D341Med (cell line): ENCODE results near the gene DAZAP2.
"Not testable (repeated sequence)": the region's sequence is repeated elsewhere in the genome, so short reads cannot be mapped to it uniquely, and the experiment has no call there.

Source experiments
- DNase-seq: peaks from one replicate; pipeline ENCODE4 v3.0.0; 2012; ENCODE audit warnings: low spot score

DAZAP2 gene

DNA sequence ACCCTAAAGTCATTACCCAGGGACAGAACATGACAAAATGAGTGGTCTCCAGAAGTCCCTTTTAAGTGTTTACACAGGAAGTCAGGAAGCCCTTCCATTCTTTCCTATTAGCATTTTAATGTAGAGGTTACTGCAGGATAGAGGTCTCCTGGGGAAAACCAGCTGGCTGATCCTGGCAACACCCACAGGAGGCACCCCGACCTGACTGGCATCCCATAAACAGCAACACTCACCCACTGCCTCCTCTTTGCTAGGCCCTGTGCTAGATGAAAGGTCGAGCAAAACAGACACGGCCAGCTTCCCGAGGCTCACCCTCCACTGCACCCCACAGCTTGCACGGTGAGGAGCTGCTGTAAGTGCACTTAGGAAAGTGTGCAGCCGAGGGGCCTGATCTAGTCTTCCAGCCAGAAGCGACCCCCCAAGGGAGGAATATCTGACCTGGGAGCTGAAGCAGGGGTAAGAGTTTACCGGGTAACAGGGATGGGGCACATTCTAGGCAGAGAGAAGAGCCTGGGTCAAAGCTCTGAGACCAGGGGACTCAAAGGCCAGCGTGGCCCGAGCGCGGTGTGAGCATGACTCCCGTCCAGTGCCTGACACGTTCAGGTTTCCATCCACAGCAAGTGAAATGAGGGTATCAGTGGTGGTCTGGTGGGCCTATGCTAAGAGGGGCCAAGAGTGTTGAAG, 9.0 kb downstream of the DAZAP2 start:
- DNase-seq = no peak

DNA sequence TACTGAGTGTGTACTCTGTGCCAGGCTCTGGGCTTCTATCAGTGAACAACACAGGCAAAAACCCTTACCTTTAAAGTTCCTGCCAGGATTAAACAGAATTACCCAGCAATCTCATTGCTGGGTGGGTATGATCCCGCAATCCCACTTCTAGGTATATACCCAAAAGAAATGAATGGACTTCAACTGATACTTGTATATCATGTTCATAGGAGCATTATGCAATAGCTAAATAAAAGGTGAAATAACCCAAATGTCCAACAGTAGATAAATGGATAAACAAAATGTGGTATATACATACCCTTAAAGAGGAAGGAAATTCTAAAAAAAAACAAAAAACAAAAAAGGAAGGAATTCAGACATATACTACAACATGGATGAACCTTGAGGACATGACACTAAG, 14.7 kb downstream of the DAZAP2 start:
- no peak for DNase-seq

DNA sequence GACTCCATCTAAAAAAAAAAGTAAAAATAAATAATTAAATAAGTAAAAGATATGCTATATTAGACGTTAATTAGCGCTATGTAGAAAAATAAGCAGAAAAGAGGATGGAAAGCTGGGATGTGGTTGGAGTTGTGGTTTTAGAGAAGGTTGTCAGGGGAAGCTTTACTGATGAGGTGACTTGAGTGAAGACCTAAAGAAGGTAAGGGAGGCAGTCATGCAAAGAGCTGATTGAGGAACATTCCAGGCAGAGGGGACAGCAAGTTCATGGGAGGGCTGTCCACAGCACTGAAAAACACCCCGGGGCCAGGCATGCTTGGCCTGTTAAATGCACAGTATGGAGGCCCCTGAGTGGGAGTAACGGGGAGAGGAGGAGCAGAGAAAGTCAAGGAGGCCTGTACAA, 15.9 kb downstream of the DAZAP2 start:
- DNase-seq = no peak

DNA sequence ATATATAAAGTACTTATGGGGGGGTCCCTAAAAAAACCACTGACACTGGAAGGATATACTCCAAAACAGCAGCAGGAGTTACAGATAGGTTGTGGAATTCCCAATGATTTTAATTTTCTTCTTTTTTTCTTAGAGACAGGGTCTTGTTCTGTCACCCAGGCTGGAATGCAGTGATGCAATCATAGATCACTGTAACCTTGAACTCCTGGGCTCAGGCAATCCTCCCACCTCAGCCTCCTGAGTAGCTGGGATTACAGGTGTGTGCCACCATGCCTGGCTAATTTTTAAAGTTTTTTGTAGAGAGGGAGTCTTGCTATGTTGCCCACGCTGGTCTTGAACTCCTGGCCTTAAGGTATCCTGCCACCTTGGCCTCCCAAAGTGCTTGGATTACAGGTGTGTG, 21.0 kb downstream of the DAZAP2 start:
- DNase-seq = not testable (repeated sequence)

DNA sequence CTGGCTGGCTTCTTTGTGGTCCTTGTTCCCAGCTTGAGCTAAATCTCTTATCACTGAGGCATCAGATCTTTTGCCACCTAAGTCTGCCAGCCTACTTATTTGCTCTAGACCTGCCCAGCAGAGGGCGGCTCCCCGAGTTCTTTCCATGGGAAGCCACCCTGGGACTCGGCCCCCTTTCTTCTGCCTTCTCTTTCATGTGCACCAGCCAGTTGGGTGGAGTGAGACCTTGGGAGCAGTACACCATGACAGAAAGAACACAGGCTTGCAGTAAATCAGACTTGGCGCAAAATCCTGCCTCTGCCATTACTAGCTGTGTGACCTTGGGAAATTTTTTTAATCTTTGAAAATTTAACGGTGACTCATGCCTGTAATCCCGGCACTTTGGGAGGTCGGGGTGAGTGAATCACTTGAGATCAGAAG, 24.1 kb downstream of the DAZAP2 start:
- DNase-seq = peak; percentile 67

DNA sequence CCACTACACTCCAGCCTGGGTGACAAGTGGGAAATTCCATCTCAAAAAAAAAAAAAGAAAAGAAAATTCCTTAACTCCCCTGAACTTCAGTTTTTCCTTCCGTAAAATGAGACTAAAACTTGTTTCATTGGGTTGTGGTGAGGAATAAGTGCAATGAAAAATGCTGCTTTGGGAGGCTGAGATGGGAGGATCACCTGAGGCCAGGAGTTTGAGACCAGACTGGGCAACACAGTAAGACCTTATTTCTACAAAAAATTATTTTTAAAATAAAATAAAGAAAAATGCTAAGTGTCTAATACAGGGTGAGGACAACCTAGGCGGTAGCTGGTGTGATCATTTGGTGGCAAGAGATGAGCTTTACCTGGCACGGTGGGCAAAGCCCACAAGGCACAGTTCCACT, 24.7 kb downstream of the DAZAP2 start:
- DNase-seq = no peak

DNA sequence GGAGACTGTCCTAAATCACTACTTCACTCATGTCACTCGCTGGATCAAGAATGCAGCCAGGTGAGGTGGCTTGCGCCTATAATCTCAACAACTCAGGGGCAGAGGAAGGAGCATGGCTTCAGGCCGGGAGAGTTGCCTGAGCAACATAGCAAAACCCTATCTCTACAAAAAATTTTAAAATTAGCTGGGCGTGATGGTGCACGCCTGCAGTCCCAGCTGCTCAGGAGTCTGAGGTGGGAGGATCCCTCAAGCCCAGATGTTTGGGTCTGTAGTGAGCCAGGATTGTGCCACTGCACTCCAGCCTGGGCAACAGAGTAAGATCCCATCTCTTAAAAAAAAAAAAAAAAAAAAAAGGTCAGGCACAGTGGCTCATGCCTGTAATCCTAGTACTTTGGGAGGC, 25.7 kb downstream of the DAZAP2 start:
- DNase-seq = no peak

DNA sequence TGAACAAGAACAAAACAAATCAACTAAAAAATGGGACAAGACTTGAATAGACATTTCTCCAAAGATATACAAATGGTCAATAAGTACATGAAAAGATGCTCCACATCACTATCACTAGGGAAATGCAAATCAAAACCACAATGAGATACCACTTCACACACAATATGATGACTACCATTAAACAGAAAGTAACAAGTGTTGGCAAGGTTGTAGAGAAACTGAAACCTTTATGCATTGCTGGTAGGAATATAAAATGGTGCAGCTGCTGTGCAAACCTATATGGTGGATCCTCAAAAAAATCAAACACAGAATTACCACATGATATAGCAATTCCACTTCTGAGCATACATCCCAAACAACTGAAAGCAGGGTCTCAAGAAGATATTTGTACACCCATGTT, 26.4 kb downstream of the DAZAP2 start:
- no peak for DNase-seq

DNA sequence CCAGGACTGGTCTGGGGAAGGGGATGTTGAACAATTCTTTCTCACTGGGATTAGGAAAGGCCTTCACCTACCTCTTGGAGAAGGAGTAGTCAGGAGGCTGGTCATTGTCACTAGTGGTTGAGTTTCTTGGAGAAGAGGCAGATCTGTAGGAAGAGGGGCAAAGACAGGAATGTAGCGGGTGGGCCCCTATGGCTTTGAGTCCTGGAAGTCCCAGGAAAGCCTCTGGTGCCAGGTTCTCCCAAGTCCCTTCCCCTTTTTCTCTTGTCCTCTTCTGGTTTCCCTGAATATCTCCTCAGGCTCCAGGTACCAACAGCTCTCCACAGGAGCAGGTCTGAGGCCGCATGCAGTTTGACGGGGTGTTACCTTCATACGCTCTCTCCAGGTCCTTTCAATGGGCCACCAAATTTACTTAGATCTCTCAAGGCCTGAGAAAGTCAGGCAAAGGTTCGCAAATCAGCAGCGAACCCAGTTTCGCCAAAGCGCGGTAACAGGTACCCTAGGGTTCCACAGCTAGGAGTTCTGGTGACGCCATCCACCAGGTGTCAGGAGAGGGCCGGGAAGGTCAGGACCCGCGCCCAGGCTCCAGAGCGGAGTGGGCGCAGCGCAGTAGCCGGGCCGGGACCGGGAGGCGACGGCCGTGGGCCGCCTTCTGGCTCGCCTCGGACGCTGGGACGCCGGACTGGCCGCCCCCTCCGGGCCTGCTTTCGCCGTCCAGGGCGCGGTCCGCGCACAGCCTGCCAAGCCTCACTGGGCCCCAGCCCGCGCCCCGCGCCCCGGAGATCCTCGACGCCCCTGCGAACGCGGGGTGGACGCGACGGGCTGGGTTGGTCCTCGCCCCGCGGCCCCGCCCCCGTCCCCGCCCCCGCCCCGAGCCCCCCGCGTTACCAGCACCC, 30.8 kb downstream of the DAZAP2 start:
- peak; percentile 69 for DNase-seq

DNA sequence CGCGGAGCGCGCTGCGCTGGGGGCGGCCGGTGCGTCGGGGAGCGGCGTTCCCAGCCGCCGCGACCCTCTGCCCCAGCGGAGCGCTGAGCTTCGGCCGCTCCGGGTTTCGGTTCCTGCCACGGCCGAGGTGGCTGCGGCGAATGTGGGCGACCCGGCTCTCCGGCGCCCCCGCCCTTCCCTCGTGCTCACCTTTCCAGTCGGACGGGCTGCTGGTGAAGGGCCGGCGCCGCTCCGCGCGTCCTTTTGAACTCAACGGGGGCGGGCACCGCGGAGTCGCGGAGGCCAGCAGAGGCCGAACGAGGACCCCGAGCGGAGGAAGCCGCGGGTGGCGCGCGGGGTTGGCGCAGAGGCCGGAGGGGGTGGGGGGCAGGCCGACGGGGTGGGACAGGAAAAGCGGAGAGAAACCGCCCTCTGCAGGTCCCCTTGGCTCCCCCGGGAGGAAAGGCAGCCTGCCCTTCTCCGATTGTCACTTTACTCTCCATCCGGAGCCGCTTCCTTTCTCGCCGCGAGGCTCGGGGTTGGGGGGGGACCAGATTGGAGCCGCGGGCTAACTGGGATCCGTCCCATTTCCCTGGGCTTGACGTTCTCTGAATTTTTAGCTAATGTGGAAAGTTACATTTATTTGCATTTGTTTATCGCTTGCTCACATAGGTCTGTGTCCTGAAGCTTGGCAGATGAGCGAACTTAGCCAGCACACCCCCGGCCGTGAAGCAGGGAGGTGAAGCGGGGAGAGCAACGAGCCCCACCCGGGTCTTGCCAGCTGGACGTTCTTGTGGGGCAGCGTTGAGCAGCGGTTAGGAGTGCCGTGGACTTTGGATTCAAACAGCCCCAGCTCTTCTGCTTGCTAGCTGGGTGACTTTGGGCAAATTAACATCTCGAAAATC, 31.7 kb downstream of the DAZAP2 start, which contains the start of gene SMAGP:
Gene SMAGP, minus strand, starts transcription at position 349 of the 884 bp plus-strand sequence. CDS start 1,137 bp downstream, outside the sequence.
- DNase-seq = peak; percentile 75

DNA sequence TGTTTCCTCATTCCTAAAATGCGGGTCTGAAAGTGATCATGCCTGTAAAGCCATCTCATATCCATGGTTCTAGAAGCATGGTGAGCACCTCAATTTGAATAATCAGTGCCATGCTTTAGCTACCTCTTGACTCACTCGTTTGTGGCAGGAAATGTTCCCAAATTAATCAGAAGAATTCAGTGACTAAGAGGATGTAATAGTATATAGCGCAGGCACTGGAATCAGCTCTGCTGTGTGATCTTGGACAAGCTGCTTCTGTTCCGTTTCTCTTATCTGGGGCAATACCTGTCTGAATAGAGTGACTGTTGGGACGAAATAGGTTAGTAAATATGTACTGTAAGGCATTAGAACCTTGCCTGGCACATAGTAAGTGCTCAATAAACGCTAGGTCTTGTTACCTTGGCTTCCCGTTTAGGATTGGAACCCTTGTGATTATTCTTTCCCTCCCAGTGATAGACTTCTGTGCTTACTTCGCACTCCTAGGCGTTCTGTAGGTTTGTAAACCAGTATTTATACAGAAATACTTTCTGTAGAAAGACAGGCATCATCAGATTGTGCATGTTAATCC, 32.4 kb downstream of the DAZAP2 start:
- no peak for DNase-seq

DNA sequence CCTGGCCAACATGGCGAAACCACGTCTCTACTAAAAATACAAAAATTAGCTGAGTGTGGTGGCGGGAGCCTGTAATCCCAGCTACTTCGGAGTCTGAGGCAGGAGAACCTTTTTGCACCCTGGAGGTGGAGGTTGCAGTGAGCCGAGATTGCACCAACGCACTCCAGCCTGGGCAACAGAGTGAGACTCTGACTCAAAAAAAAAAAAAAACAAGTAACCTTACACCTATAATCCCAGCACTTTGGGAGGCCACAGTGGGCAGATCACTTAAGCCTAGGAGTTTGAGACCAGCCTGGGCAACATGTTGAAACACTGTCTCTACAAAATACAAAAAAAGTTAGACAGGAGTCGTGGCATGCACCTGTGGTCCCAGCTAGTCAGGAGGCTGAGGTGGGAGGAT, 34.2 kb downstream of the DAZAP2 start:
- not testable (repeated sequence) for DNase-seq

DNA sequence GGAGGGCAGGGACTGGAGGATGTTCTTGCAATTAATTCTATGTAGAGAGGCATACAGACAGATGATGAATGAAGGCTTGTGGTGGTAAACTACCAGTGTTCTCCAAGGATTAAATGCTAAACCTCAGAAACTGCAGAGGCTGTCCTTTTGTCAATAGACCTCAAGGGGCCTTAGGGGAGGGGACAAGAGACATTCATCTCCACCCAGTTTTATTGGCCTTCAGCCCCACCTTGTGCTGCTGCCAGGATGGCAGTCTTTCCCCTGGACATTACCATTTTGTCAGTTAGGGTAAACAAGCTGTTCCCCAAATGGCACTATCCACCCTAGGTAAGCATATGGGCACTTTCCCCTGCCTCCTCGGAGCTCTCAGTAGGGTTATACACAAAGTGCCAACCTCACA, 36.5 kb downstream of the DAZAP2 start:
- no peak for DNase-seq

DNA sequence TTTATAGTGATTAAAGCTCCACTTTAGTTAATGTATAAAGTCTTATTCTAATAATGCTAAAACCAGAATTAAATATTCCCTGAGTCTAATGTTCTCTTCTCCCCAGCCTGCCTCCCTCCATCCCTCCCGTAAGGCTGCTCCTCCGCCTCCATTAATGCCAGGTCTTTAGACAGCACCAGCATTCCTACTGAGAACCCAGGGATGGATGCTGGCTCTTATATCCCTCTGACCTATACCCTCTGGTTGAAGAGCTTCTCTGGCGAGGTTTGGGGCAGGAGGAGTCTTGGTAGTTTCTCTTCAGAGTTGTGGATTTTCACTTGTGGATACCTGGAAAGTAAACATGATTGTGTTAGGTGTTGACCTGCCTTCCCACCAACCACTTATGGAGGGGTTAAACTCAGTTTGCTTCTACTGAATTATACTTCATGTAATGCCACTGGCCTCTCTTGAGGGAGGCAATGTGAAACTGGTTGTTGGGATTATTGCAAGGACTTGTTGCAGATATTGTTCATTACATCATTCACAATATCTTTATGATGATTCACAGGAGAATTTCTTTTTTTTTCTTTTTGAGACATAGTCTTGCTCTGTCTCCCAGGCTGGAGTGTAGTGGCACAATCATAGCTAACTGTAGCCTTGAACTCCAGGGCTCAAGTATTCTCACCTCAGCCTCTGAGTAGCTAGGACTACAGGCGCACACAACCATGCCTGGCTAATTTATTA, 42.7 kb downstream of the DAZAP2 start:
- no peak for DNase-seq

DNA sequence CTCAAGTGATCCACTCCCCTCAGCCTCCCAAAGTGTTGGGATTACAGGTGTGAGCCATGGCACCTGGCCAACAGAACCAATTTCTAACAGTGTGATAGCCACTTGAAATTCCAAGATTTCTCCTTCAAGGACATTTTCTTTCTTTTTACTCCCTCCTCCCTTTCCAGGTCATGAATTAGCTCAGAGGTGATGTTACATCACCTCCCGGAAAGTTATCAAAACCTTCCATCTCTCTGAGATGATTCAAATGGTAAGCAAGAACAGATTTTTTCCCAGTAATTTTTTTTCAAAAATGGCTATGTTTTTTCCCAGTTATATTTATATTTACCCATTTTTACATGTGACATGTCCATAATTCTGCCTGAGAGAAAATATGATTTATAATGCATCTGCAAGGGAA, 47.2 kb downstream of the DAZAP2 start:
- no peak for DNase-seq

DNA sequence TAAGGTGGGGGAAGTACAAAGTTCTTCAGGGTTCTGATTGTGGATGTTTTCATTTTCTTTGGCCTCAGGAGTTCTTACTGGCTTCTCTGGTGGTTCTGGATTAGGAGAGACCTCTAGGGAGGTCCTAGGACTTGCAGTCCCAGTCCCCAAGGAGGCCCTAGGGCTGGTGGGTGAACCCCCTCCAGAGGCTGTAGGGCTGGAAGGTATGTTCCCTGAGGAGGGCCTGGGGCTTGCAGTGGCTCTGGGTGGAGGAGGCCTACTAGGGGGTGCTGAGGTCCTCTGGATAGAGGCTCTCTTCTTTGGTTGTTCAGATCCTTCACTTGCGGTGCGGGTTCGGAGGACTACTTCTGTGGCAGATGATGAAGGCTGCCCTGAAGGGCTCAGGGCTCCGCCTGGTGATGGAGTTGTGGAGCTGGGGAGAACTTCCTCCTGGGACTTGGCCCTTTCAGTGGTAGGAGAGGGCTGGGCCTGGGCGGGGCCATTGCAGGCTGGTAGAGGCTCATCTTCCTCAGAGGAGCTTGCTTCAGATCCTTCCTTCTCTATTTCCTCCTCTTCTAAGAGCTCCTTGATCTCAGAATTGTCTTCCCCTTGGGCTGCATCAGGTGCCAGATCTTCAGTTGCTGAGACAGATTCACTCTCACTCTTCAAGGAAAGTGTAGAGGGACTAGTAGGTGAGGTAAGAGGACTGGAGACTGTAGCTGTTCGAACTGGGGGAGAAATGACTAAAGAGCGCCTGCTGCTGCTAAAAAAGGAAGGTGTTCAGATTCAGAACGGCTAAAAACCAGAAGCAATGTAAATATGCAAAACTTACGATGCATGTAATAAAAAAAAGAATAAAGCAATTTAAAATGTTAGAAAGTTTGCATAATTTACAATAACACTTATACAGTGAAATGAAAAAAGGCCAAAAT, 53.2 kb downstream of the DAZAP2 start:
- DNase-seq = not testable (repeated sequence)
